Neutrophil (primary cell): ENCODE data around the gene HENMT1.
"Not testable (repeated sequence)": the region's sequence is repeated elsewhere in the genome, so short reads cannot be mapped to it uniquely, and the experiment has no call there.

Experiments used
- H3K27ac ChIP-seq: fragments of 200-600 bp; sonication (generic); 2 replicates; pipeline ENCODE4 v1.5.1; 2016; ENCODE audit warnings: mild to moderate bottlenecking, moderate library complexity
- H3K27me3 ChIP-seq: fragments of 200-600 bp; sonication (generic); 2 replicates; pipeline ENCODE4 v1.6.0; 2016; ENCODE audit warnings: mild to moderate bottlenecking
- H3K36me3 ChIP-seq: fragments of 200-600 bp; sonication (generic); 2 replicates; pipeline ENCODE4 v1.5.1; 2017
- H3K4me1 ChIP-seq, 2 experiments: fragments of 200-600 bp in 1 of 2; sonication (generic) in 1 of 2; 1 replicate in 1 of 2; 2 replicates in 1 of 2; pipeline versions ENCODE4 v1.5.1 to v1.6.1; 2013 to 2016; ENCODE audit warnings: low read depth in 1 of 2, low read length in 1 of 2, mild to moderate bottlenecking in 1 of 2, moderate library complexity in 1 of 2; ENCODE audit not compliant: control insufficient read depth in 1 of 2, insufficient read depth in 1 of 2
- H3K4me3 ChIP-seq, 2 experiments: fragments of 200-600 bp in 1 of 2; sonication (generic) in 1 of 2; 1 replicate in 1 of 2; 2 replicates in 1 of 2; pipeline ENCODE4 v1.5.1; 2013 to 2016; ENCODE audit warnings: low read depth in 1 of 2, low read length in 1 of 2, mild to moderate bottlenecking in 1 of 2, moderate library complexity in 1 of 2
- H3K9me3 ChIP-seq: fragments of 200-600 bp; sonication (generic); 2 replicates; pipeline ENCODE4 v1.5.1; 2016
- TF ChIP-seq, protein P1 (sequence below): fragments of 200-600 bp; sonication (generic); IDR thresholded peaks from 2 replicates; pipeline ENCODE4 v1.5.1; 2016; ENCODE audit warnings: antibody characterized with exemption

HENMT1 gene

DNA sequence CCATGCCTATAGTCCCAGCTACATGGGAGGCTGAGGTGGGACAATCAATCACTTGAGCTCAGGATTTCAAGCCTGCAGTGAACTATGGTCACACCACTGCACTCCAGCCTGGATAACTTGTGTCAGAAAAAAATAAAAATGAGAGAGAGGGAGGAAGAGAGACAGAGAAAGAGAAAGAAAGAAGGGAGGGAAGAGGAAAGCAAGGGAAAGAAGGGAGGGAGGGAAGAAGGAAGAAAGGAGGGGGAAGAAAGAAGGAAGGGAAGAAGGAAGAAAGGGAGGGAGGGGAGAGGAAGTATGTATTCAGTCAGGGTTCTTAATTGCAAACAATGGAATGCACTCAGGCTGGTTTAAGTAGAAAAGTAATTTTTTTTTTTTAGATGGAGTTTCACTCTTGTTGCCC, 7.9 kb upstream of the HENMT1 start:
- Histone ChIP-seq H3K27ac (no peak overlapping the region), H3K9me3 (no peaks in the 10 kb centered on the region), H3K36me3 (no peaks in the 10 kb centered on the region), H3K27me3 (no peaks in the 10 kb centered on the region), H3K4me1 (peaks cover 0 to 5% of the 10 kb centered on the region in 2 experiments), H3K4me3 (no peak overlapping the region)
- TF ChIP-seq, protein P1, sequence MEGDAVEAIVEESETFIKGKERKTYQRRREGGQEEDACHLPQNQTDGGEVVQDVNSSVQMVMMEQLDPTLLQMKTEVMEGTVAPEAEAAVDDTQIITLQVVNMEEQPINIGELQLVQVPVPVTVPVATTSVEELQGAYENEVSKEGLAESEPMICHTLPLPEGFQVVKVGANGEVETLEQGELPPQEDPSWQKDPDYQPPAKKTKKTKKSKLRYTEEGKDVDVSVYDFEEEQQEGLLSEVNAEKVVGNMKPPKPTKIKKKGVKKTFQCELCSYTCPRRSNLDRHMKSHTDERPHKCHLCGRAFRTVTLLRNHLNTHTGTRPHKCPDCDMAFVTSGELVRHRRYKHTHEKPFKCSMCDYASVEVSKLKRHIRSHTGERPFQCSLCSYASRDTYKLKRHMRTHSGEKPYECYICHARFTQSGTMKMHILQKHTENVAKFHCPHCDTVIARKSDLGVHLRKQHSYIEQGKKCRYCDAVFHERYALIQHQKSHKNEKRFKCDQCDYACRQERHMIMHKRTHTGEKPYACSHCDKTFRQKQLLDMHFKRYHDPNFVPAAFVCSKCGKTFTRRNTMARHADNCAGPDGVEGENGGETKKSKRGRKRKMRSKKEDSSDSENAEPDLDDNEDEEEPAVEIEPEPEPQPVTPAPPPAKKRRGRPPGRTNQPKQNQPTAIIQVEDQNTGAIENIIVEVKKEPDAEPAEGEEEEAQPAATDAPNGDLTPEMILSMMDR = no peak

DNA sequence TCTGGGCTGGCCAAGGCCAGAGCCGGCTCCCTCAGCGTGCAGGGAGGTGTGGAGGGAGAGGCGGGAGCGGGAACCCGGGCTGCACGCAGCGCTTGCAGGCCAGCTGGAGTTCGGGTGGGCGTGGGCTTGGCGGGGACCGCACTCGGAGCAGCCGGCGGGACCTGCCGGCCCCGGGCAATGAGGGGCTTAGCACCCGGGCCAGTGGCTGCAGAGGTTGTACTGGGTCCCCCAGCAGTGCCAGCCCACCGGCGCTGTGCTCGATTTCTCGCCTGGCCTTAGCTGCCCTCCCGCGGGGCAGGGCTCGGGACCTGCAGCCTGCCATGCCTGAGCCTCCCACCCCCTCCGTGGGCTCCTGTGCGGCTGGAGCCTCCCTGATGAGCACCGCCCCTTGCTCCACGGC, 6.5 kb upstream of the HENMT1 start:
- not testable (repeated sequence) for H3K9me3 ChIP-seq, H3K36me3 ChIP-seq, H3K27me3 ChIP-seq, H3K4me1 ChIP-seq, H3K4me3 ChIP-seq, H3K27ac ChIP-seq

DNA sequence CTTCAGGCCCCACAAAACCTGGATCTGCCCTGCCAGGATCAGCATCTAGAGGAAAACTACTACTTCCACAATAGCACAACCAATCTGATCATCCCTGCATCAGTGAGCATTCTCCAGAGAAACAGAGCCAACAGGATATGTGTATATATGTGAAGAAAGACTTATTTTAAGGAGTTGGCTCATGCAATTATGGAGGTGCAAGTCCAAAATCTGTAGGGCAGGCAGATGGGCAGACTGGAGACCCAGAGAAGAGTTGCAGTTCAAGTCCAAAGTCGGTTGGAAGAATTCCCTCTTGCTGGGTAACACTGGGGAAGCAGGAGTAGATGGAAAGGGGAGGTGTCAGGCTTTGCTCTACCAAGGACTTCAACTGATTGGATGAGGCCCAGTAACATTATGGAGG, 4.9 kb upstream of the HENMT1 start:
- H3K9me3 ChIP-seq = no peaks in the 10 kb centered on the region
- TF ChIP-seq, protein P1 = no peak
- no peaks in the 10 kb centered on the region for H3K27me3 ChIP-seq
- H3K4me3 ChIP-seq = no peak overlapping the region
- H3K27ac ChIP-seq = no peak overlapping the region
- no peaks in the 10 kb centered on the region for H3K36me3 ChIP-seq
- peaks cover 11 to 13% of the 10 kb centered on the region in 2 experiments for H3K4me1 ChIP-seq

DNA sequence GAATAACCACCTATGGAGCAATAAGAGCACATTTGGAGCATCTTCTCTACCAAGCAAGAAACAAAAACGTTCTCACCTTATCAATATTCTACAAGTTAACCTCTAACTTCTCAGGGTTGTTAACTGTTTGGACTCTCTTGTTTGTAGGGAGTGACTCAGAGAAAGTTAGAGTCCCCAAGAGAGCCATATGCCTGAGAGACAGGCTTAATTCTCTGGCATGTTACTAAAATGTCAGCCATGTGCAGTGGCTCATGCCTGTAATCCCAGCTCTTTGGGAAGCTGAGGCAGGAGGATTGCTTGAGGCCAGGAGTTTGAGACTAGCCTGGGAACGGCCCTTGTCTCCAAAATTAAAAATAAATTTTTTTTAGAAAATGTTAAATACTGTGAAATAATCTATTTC, 4.2 kb upstream of the HENMT1 start:
- Histone ChIP-seq H3K9me3 (no peaks in the 10 kb centered on the region), H3K27me3 (no peaks in the 10 kb centered on the region), H3K36me3 (no peaks in the 10 kb centered on the region), H3K4me3 (no peak overlapping the region), H3K4me1 (peaks cover 15 to 17% of the 10 kb centered on the region in 2 experiments), H3K27ac (peak overlapping the region; percentile 61)
- TF ChIP-seq, protein P1 = no peak

DNA sequence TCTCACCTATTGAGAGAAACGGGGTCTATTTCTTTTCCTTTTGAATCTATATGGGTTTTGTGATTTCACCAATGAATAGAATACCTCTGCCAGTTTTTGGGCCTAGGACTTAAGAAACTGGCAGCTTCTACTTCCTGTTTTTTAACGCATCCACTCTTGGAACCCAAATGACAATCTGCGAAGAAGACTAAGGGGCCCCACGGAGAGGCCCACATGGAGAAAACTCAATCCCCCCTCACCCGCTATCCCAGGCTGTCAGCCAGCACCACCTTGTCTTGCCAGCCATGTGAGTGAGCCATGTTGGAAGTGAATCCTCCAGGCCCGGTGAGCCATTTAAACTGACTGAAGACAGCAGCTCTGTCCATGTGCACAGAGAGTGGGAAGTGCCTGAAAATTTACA, 3.6 kb upstream of the HENMT1 start:
- peaks cover 18% of the 10 kb centered on the region in 2 experiments for H3K4me1 ChIP-seq
- no peaks in the 10 kb centered on the region for H3K36me3 ChIP-seq
- no peaks in the 10 kb centered on the region for H3K27me3 ChIP-seq
- no peaks in the 10 kb centered on the region for H3K9me3 ChIP-seq
- peak overlapping the region; percentile 61 for H3K27ac ChIP-seq
- TF ChIP-seq, protein P1 = no peak
- H3K4me3 ChIP-seq = no peak overlapping the region

DNA sequence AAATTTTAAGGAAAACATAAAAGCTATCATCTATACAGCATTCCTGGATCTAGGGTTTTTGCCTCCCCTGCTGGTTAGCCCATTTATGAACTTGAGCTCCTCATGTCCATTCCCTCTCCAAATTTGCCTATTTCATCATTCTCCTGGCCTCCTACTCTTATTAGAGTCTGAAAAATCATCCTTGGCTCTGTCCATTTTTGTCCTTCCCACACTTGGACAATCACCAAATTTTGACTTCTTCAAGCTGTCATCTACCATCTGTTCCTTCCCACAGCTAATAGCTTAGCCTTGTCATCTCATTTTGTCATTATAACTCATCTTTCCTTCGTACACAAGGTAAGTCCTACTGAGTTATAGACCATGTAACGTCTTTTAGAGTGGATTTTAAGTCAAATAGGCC, 2.2 kb upstream of the HENMT1 start:
- Histone ChIP-seq H3K4me3 (no peak overlapping the region), H3K27me3 (no peaks in the 10 kb centered on the region), H3K36me3 (no peaks in the 10 kb centered on the region), H3K4me1 (peaks cover 18% of the 10 kb centered on the region in 2 experiments), H3K9me3 (no peaks in the 10 kb centered on the region), H3K27ac (no peak overlapping the region)
- TF ChIP-seq, protein P1 = no peak
